Endodermal cell (in vitro differentiated cells): ENCODE measurements around the gene GPR37L1. TPM values are rescaled to one million over a fixed set of nuclear protein-coding genes. Genes with fewer than 3 reads are reported as not detected.
A peak's percentile ranks its signal among the peaks of the same experiment; 100 is the strongest.

Source experiments
- DNase-seq: peaks from one replicate; pipeline ENCODE4 v3.0.0-alpha.2; 2017
- H3K27ac ChIP-seq: 2 replicates; pipeline ENCODE4 v1.5.1; 2013; ENCODE audit warnings: mild to moderate bottlenecking, low read depth, low read length, moderate library complexity
- H3K27me3 ChIP-seq: 2 replicates; pipeline ENCODE4 v1.6.1; 2013; ENCODE audit warnings: mild to moderate bottlenecking, low read length, moderate library complexity; ENCODE audit not compliant: insufficient read depth, control insufficient read depth, poor library complexity, severe bottlenecking
- H3K36me3 ChIP-seq: 2 replicates; pipeline ENCODE4 v1.7.0; 2013; ENCODE audit warnings: mild to moderate bottlenecking, low read length, moderate library complexity; ENCODE audit not compliant: control insufficient read depth, insufficient read depth
- H3K4me1 ChIP-seq: one replicate; pipeline ENCODE4 v1.7.0; 2013; ENCODE audit warnings: low read length; ENCODE audit not compliant: control insufficient read depth, insufficient read depth
- H3K4me3 ChIP-seq: 2 replicates; pipeline ENCODE4 v1.5.1; 2013; ENCODE audit warnings: mild to moderate bottlenecking, low read length, moderate library complexity
- H3K9ac ChIP-seq: 2 replicates; pipeline ENCODE4 v1.6.1; 2013; ENCODE audit warnings: mild to moderate bottlenecking, low read length, moderate library complexity; ENCODE audit not compliant: poor library complexity, severe bottlenecking; ENCODE audit errors: extremely low read depth
- H3K9me3 ChIP-seq: 2 replicates; pipeline ENCODE4 v1.6.1; 2013; ENCODE audit warnings: mild to moderate bottlenecking, low read length, moderate library complexity; ENCODE audit not compliant: control insufficient read depth
- H3K27ac Mint-ChIP-seq: 2 replicates; pipeline ENCODE4 v1.8.0; 2020; ENCODE audit warnings: mixed read lengths
- H3K27me3 Mint-ChIP-seq: 2 replicates; pipeline ENCODE4 v1.8.0; 2021; ENCODE audit warnings: mild to moderate bottlenecking, mixed read lengths; ENCODE audit not compliant: insufficient read depth
- H3K36me3 Mint-ChIP-seq: 2 replicates; pipeline ENCODE4 v1.8.0; 2020; ENCODE audit warnings: low read depth, mixed read lengths
- H3K4me1 Mint-ChIP-seq: 2 replicates; pipeline ENCODE4 v1.8.0; 2020; ENCODE audit warnings: mixed read lengths
- H3K4me3 Mint-ChIP-seq: 2 replicates; pipeline ENCODE4 v1.8.0; 2020; ENCODE audit warnings: mild to moderate bottlenecking, moderate library complexity, mixed read lengths
- H3K9me3 Mint-ChIP-seq: 2 replicates; pipeline ENCODE4 v1.8.0; 2020; ENCODE audit warnings: mild to moderate bottlenecking, mixed read lengths
- CTCF ChIP-seq: fragments of 200-600 bp; sonication (generic); conservative IDR thresholded peaks from 2 replicates; pipeline ENCODE4 v1.5.0; 2021; ENCODE audit warnings: antibody characterized with exemption, mild to moderate bottlenecking
- WGBS, 2 experiments: methylation state at CpG; one replicate each; pipeline versions ENCODE4 v1.1.5 to v1.1.7; 2013; ENCODE audit warnings: missing lambda C conversion rate in 2 of 2, mixed read lengths in 1 of 2; ENCODE audit not compliant: insufficient coverage in 1 of 2, insufficient read length in 1 of 2; 5-methylcytosine and 5-hydroxymethylcytosine counted together
- total RNA-seq, 2 donors: library from RNA; stranded (reverse); fragmentation: NEBNext Ultra II Directional in 1 of 2; extraction: Animal tissue kit (Norgen Biotek cat#: 25700) in 1 of 2; gene quantifications; 2 replicates in 1 of 2; 3 replicates in 1 of 2; pipeline ENCODE4 v1.2.1, GENCODE V29; 2021

Gene GPR37L1
- total RNA-seq, 2 donors from 2014 or later, result 0.04 TPM; not detected in 1

- Mint-ChIP-seq H3K4me1 (peaks cover 8% of the 10 kb centered on the region), H3K36me3 (no peaks in the 10 kb centered on the region), H3K27ac (no peak overlapping the region), H3K9me3 (no peaks in the 10 kb centered on the region), H3K4me3 (no peak overlapping the region), H3K27me3 (peaks cover 18% of the 10 kb centered on the region)
- no peaks in the 10 kb centered on the region for H3K27me3 ChIP-seq
- TF ChIP-seq CTCF, result no peak
- peak; percentile 38 for DNase-seq
- WGBS, 2 experiments, result 91 to 93% methylated on average over 7 to 8 of the region's 8 CpGs
- H3K4me3 ChIP-seq, result no peak overlapping the region
- H3K27ac ChIP-seq, result no peak overlapping the region
- no peaks in the 10 kb centered on the region for H3K36me3 ChIP-seq
- H3K9ac ChIP-seq, result no peak overlapping the region
- H3K9me3 ChIP-seq, result no peaks in the 10 kb centered on the region
- no peaks in the 10 kb centered on the region for H3K4me1 ChIP-seq
Observed at GRCh38 chr1:202182040-202182877, 59.5 kb downstream of the GPR37L1 start.

Other genes starting within 250 kb of the GPR37L1 start
- gene SHISA4, start 234.0 kb upstream of the GPR37L1 start, total RNA-seq, result 1 to 10 TPM; 5.8 to 7.3 TPM
- under 1 TPM; 0.31 to 0.60 TPM for gene LMOD1, start 176.4 kb upstream of the GPR37L1 start, total RNA-seq
- gene TIMM17A, start 167.4 kb upstream of the GPR37L1 start, total RNA-seq, result 10 to 100 TPM; 41.7 to 47.4 TPM
- 10 to 100 TPM; 46.6 to 73.5 TPM for gene RNPEP, start 140.3 kb upstream of the GPR37L1 start, total RNA-seq
- gene ELF3, start 112.3 kb upstream of the GPR37L1 start, total RNA-seq, result 10 to 100 TPM; 11.8 to 13.2 TPM
- gene ARL8A, start 21.8 kb downstream of the GPR37L1 start, total RNA-seq, result 10 to 100 TPM; 72.8 to 82.0 TPM
- not detected for gene PTPN7, start 37.7 kb downstream of the GPR37L1 start, total RNA-seq
- gene LGR6, start 70.9 kb downstream of the GPR37L1 start, total RNA-seq, result 1 to 10 TPM in 1 of 2 donors, under 1 TPM in 1; 0.73 to 1.5 TPM
- gene UBE2T, start 219.0 kb downstream of the GPR37L1 start, total RNA-seq, result 10 to 100 TPM; 41.2 to 64.3 TPM
- 10 to 100 TPM; 19.2 to 20.3 TPM for gene PPP1R12B, start 225.8 kb downstream of the GPR37L1 start, total RNA-seq